T-helper 2 cell treated with Interferon-gamma antibody and Interleukin-4, amounts not matched to agents 5 μg/mL and 100 μg/mL, for 36 hours (primary cell): ENCODE measurements around the gene CCDC6.
A peak's percentile ranks its signal among the peaks of the same experiment; 100 is the strongest.
"Not testable (repeated sequence)": the region's sequence is repeated elsewhere in the genome, so short reads cannot be mapped to it uniquely, and the experiment has no call there.

Source experiments
- DNase-seq: peaks from one replicate; pipeline ENCODE4 v3.0.0; 2021; ENCODE audit warnings: low spot score
- H3K27ac Mint-ChIP-seq: one replicate; pipeline ENCODE4 v1.8.0; 2021; ENCODE audit warnings: mild to moderate bottlenecking, mixed read lengths
- H3K27me3 Mint-ChIP-seq: one replicate; pipeline ENCODE4 v1.8.0; 2021; ENCODE audit warnings: low read depth, mixed read lengths
- H3K36me3 Mint-ChIP-seq: one replicate; pipeline ENCODE4 v1.8.0; 2021; ENCODE audit warnings: low read depth, mixed read lengths
- H3K4me1 Mint-ChIP-seq: one replicate; pipeline ENCODE4 v1.8.0; 2021; ENCODE audit warnings: low read depth, mixed read lengths
- H3K4me3 Mint-ChIP-seq: one replicate; pipeline ENCODE4 v1.8.0; 2022; ENCODE audit warnings: mild to moderate bottlenecking, moderate library complexity, mixed read lengths
- H3K9me3 Mint-ChIP-seq: one replicate; pipeline ENCODE4 v1.8.0; 2021; ENCODE audit warnings: mixed read lengths

The CCDC6 gene

GRCh38 chr10:59906417-59907202 is at the start of gene CCDC6:
Gene CCDC6, minus strand, starts transcription at chr10:59906556. Its CDS starts 132 bp downstream, at chr10:59906424.
- H3K27ac Mint-ChIP-seq = peak within 1 kb of the TSS; percentile 98
- peaks cover 14% of the 10 kb centered on the region for H3K36me3 Mint-ChIP-seq
- peaks cover 5% of the 10 kb centered on the region for H3K9me3 Mint-ChIP-seq
- no peaks in the 10 kb centered on the region for H3K27me3 Mint-ChIP-seq
- H3K4me1 Mint-ChIP-seq = peaks cover 44% of the 10 kb centered on the region
- DNase-seq = peak; percentile 92
- peak within 1 kb of the TSS; percentile 93 for H3K4me3 Mint-ChIP-seq

- no peak for DNase-seq
- no peak overlapping the region for H3K4me3 Mint-ChIP-seq
- H3K9me3 Mint-ChIP-seq = no peaks in the 10 kb centered on the region
- H3K4me1 Mint-ChIP-seq = peaks cover 6% of the 10 kb centered on the region
- H3K36me3 Mint-ChIP-seq = no peaks in the 10 kb centered on the region
- no peak overlapping the region for H3K27ac Mint-ChIP-seq
- H3K27me3 Mint-ChIP-seq = peaks cover 2% of the 10 kb centered on the region
These were observed 47.9 kb upstream of the CCDC6 start for GRCh38 chr10:59954296-59954695.

- DNase-seq, H3K36me3 Mint-ChIP-seq, H3K27ac Mint-ChIP-seq: not testable (repeated sequence)
These were observed 47.4 kb upstream of the CCDC6 start for GRCh38 chr10:59953711-59954110.

GRCh38 chr10:59950105-59950504 is 43.7 kb upstream of the CCDC6 start:
- Mint-ChIP-seq H3K36me3 (no peaks in the 10 kb centered on the region), H3K4me1 (no peaks in the 10 kb centered on the region), H3K27ac (no peak overlapping the region), H3K4me3 (no peak overlapping the region), H3K27me3 (peaks cover 5% of the 10 kb centered on the region), H3K9me3 (no peaks in the 10 kb centered on the region)
- no peak for DNase-seq

More at GRCh38 chr10:59953711-59954110, 47.4 kb upstream of the CCDC6 start:
- H3K4me3 Mint-ChIP-seq, H3K9me3 Mint-ChIP-seq, H3K27me3 Mint-ChIP-seq, H3K4me1 Mint-ChIP-seq: not testable (repeated sequence)

GRCh38 chr10:59949608-59950007 is 43.3 kb upstream of the CCDC6 start:
- Mint-ChIP-seq H3K36me3 (no peaks in the 10 kb centered on the region), H3K4me1 (no peaks in the 10 kb centered on the region), H3K27me3 (peaks cover 5% of the 10 kb centered on the region), H3K27ac (no peak overlapping the region), H3K9me3 (no peaks in the 10 kb centered on the region), H3K4me3 (no peak overlapping the region)
- no peak for DNase-seq

GRCh38 chr10:59945991-59946390 is 39.6 kb upstream of the CCDC6 start:
- DNase-seq = no peak
- Mint-ChIP-seq H3K36me3 (no peaks in the 10 kb centered on the region), H3K4me3 (no peak overlapping the region), H3K27me3 (peaks cover 5% of the 10 kb centered on the region), H3K9me3 (no peaks in the 10 kb centered on the region), H3K4me1 (no peaks in the 10 kb centered on the region), H3K27ac (no peak overlapping the region)

- no peaks in the 10 kb centered on the region for H3K4me1 Mint-ChIP-seq
- H3K27ac Mint-ChIP-seq = no peak overlapping the region
- H3K36me3 Mint-ChIP-seq = no peaks in the 10 kb centered on the region
- no peaks in the 10 kb centered on the region for H3K9me3 Mint-ChIP-seq
- peaks cover 5% of the 10 kb centered on the region for H3K27me3 Mint-ChIP-seq
- H3K4me3 Mint-ChIP-seq = no peak overlapping the region
- no peak for DNase-seq
These were observed 39.2 kb upstream of the CCDC6 start for GRCh38 chr10:59945590-59945989.

- no peak for DNase-seq
- H3K9me3 Mint-ChIP-seq = no peaks in the 10 kb centered on the region
- no peak overlapping the region for H3K4me3 Mint-ChIP-seq
- no peak overlapping the region for H3K27ac Mint-ChIP-seq
- H3K27me3 Mint-ChIP-seq = peaks cover 5% of the 10 kb centered on the region
- no peaks in the 10 kb centered on the region for H3K4me1 Mint-ChIP-seq
- no peaks in the 10 kb centered on the region for H3K36me3 Mint-ChIP-seq
These were observed 38.1 kb upstream of the CCDC6 start for GRCh38 chr10:59944339-59944935.

GRCh38 chr10:59942556-59942955 is 36.2 kb upstream of the CCDC6 start:
- peaks cover 5% of the 10 kb centered on the region for H3K27me3 Mint-ChIP-seq
- H3K4me1 Mint-ChIP-seq = no peaks in the 10 kb centered on the region
- no peaks in the 10 kb centered on the region for H3K36me3 Mint-ChIP-seq
- no peak overlapping the region for H3K4me3 Mint-ChIP-seq
- H3K9me3 Mint-ChIP-seq = no peaks in the 10 kb centered on the region
- H3K27ac Mint-ChIP-seq = no peak overlapping the region
- DNase-seq = no peak

- Mint-ChIP-seq H3K36me3 (no peaks in the 10 kb centered on the region), H3K4me3 (no peak overlapping the region), H3K27ac (no peak overlapping the region), H3K9me3 (no peaks in the 10 kb centered on the region), H3K4me1 (no peaks in the 10 kb centered on the region), H3K27me3 (peaks cover 5% of the 10 kb centered on the region)
- DNase-seq = no peak
These were observed 31.4 kb upstream of the CCDC6 start for GRCh38 chr10:59937720-59938119.

GRCh38 chr10:59934701-59935100 is 28.3 kb upstream of the CCDC6 start:
- H3K4me3 Mint-ChIP-seq = no peak overlapping the region

DNA sequence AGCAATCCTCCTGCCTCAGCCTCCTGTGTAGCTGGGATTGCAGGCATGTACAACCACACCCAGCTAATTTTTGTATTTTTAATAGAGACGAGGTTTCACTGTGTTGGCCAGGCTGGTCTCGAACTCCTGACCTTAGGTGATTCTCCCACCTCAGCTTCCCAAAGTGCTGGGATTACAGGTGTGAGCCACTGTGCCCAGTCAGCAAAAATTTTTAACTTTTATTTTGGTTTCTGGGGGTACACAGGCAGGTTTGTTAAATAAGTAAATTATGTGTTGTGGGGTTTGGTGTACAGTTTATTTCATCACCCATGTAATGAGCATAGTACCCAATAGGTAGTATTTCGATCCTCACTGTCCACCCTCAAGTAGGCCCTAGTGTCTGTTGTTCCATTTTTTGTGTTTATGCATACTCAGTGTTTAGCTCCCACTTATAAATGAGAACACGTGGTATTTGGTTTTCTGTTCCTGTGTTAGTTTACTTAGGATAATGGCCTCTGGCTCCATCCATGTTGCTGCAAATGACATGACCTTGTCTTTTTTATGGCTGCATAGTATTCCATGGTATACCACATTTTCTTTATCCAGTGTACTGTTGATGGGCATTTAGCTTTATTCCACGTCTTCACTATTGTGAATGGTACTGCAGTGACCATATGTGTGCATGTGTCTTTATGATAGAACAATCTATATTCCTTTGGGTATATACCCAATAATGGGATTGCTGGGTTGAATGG is 24.6 kb upstream of the CCDC6 start:
- not testable (repeated sequence) for H3K36me3 Mint-ChIP-seq, DNase-seq, H3K27me3 Mint-ChIP-seq, H3K4me1 Mint-ChIP-seq, H3K27ac Mint-ChIP-seq, H3K9me3 Mint-ChIP-seq, H3K4me3 Mint-ChIP-seq

More at GRCh38 chr10:59934701-59935100, 28.3 kb upstream of the CCDC6 start:
- H3K27me3 Mint-ChIP-seq = peaks cover 5% of the 10 kb centered on the region
- peaks cover 6% of the 10 kb centered on the region for H3K9me3 Mint-ChIP-seq
- DNase-seq = no peak
- no peaks in the 10 kb centered on the region for H3K4me1 Mint-ChIP-seq
- H3K27ac Mint-ChIP-seq = no peak overlapping the region
- no peaks in the 10 kb centered on the region for H3K36me3 Mint-ChIP-seq

- no peak for DNase-seq
- peaks cover 20% of the 10 kb centered on the region for H3K9me3 Mint-ChIP-seq
- H3K27ac Mint-ChIP-seq = no peak overlapping the region
- no peak overlapping the region for H3K4me3 Mint-ChIP-seq
- peaks cover 3% of the 10 kb centered on the region for H3K27me3 Mint-ChIP-seq
- no peaks in the 10 kb centered on the region for H3K4me1 Mint-ChIP-seq
- H3K36me3 Mint-ChIP-seq = no peaks in the 10 kb centered on the region
These were observed 19.7 kb upstream of the CCDC6 start for GRCh38 chr10:59926086-59926485.

- H3K4me1 Mint-ChIP-seq = no peaks in the 10 kb centered on the region
- H3K36me3 Mint-ChIP-seq = no peaks in the 10 kb centered on the region
These were observed 16.6 kb upstream of the CCDC6 start for GRCh38 chr10:59922907-59923306.

More at GRCh38 chr10:59922907-59923306, 16.6 kb upstream of the CCDC6 start:
- Mint-ChIP-seq H3K9me3 (peaks cover 19% of the 10 kb centered on the region), H3K27ac (no peak overlapping the region), H3K4me3 (no peak overlapping the region), H3K27me3 (peaks cover 8% of the 10 kb centered on the region)
- DNase-seq = no peak
